Measurements from ENCODE around the gene SYNDIG1.

SYNDIG1 gene

GRCh38 chr20:24664266-24664986 is 195.0 kb downstream of the SYNDIG1 start:
- DNase-seq = no peak

GRCh38 chr20:24665196-24665595 is 195.8 kb downstream of the SYNDIG1 start:
- DNase-seq = no peak

GRCh38 chr20:24665741-24666191 is 196.3 kb downstream of the SYNDIG1 start:
- no peak for DNase-seq

GRCh38 chr20:24667689-24668383 is 198.4 kb downstream of the SYNDIG1 start:
- DNase-seq = no peak

- no peak for DNase-seq
Observed at GRCh38 chr20:24668384-24668702, 198.9 kb downstream of the SYNDIG1 start.

DNA sequence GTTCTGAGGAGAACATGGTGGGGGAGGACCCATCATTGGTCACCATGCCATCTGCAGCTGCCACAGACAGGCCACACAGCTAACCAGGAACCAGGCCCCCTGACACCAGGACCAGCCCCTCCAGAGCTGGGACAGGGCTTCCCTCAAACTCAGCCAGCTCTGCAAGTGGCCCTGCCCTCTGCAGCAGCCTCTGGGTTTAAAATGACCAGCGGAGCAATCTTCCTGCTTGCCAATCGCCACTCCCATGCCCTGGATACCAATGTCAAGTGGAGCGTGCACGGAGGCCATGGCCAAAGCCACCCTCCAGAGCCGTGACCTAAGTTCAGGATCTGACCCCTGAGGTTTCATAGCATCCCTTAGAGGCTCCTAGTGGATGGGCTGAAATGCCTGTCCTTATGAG is 199.4 kb downstream of the SYNDIG1 start:
- no peak for DNase-seq

GRCh38 chr20:24669701-24670100 is 200.3 kb downstream of the SYNDIG1 start:
- no peak for DNase-seq

GRCh38 chr20:24670341-24670872 is 201.0 kb downstream of the SYNDIG1 start:
- no peak for DNase-seq

DNA sequence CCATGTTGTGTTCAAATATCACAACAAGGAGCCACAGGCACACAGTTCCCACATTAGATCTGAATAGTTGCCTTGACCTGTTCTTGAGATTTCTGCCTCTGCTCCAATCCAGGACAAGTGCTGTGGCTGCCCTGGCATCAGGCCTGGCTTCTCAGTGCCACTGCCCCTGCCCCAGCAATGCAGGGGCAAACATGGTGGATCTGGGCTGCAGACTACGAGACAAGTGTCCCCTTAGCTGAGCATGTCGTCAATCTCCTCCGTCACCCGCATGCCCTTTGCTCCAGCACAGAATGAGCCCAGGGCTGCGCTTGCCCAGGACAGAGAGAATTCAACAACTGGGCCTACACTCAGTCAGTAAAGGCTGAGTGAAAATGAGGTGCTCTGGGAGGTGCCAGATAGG is 201.6 kb downstream of the SYNDIG1 start:
- DNase-seq = no peak

- DNase-seq = no peak
Observed at GRCh38 chr20:24672181-24672880, 202.9 kb downstream of the SYNDIG1 start.

- DNase-seq = no peak
Observed at GRCh38 chr20:24672886-24673677, 203.7 kb downstream of the SYNDIG1 start.

GRCh38 chr20:24673678-24674570 is 204.5 kb downstream of the SYNDIG1 start:
- DNase-seq = no peak

GRCh38 chr20:24674921-24675605 is 205.6 kb downstream of the SYNDIG1 start:
- no peak for DNase-seq

- DNase-seq = no peak
Observed at GRCh38 chr20:24675651-24676352, 206.4 kb downstream of the SYNDIG1 start.

- DNase-seq = no peak
Observed at GRCh38 chr20:24676353-24676977, 207.0 kb downstream of the SYNDIG1 start.

- no peak for DNase-seq
Observed at GRCh38 chr20:24676978-24677370, 207.5 kb downstream of the SYNDIG1 start.

- DNase-seq = no peak
Observed at GRCh38 chr20:24677626-24678315, 208.3 kb downstream of the SYNDIG1 start.

DNA sequence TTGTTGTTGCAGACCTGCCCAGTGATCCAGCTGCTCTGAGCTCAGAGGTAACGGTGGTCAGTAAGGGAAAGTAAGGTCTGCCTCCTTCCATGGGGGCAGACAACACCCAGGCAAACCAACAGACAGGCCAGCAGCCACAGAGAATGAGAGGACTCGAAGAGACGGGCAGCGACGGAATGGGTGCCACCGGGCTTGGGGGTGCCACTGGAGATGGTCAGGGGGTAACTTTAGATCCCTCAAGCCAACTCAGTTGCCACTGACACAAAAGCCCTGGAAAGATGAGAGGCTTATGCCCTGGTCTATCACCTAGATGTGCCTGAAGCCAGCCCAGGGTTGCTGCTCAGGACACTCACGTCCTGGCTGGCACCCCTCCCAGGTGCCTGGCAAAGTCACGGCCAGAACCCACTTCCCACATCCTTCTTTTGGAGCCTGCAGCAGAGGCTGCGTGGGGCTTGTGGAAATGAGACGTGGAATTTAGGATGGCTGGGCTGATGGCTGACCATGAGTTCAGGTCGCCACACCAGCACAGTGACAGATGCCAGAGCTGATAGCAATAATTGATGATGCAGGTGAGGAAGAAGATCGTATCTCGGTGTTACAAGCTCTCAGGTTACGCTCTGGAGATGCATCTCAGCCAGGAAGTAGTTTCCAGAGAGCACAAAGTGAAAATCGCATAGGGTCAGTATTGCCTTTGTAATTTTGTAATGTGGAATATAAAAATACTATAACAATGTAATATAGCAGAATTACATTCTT is 209.1 kb downstream of the SYNDIG1 start:
- no peak for DNase-seq
